ENCODE data around the gene EYS. TPM values are rescaled to one million over a fixed set of nuclear protein-coding genes. Genes with fewer than 3 reads are reported as not detected.

The EYS gene
- total RNA-seq, 6 experiments from 2014 or later = 0.54 to 2.3 (median 0.74) TPM; not detected in 1

DNA sequence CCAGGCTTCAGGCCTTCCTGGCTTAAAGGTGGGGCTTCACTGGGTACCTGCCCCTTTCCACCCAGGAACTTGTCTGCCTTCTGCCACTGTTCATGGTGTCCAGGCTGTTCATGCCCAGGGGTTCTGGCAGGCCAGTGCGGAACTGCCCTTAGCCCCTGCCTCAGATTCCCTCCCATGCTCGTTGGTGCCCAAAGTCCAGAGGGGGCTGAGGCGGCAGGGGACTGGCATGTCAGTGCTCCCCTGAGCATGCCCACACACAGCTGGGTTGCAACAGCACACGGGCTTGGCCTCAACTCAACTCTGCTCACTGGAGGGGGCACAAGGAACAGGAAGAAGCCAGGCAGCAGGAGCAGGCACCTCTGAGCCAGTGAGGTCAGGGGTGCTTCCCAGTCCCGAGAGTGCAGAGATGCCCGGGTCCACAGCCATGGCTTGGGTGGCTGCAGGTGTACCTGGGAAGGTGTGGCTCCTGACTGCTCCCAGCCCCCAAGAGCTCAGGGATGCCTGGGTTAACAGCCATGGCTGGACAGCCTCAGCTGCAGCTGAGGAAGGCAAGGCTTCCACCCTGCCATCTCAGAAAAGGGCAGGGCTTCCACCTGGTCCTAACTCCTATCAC lies 845.9 kb downstream of the EYS start:
- DNase-seq (peak in 2 of 3 donors; percentile 13 to 41), ATAC-seq (peak in 1 of 4 donors; percentile 33)
- no peaks in the 10 kb centered on the region for H3K27me3 ChIP-seq
- WGBS (ENCODE audit: insufficient coverage, low coverage, low lambda C conversion rate, missing lambda C conversion rate) = no CpG with 5 or more reads among the region's 6 CpGs
- no peaks in the 10 kb centered on the region for H3K4me1 ChIP-seq
- intact Hi-C loops (cut with DNase I) = no loop called here
- no peak overlapping the region for H3K4me3 ChIP-seq
- H3K9me3 ChIP-seq = no peaks in the 10 kb centered on the region
- H3K36me3 ChIP-seq = no peaks in the 10 kb centered on the region
- H3K27ac ChIP-seq = no peak overlapping the region
- TF ChIP-seq POLR2A (IDR thresholded peaks at IDR 0.05) = no peak
- TF ChIP-seq, protein P1, sequence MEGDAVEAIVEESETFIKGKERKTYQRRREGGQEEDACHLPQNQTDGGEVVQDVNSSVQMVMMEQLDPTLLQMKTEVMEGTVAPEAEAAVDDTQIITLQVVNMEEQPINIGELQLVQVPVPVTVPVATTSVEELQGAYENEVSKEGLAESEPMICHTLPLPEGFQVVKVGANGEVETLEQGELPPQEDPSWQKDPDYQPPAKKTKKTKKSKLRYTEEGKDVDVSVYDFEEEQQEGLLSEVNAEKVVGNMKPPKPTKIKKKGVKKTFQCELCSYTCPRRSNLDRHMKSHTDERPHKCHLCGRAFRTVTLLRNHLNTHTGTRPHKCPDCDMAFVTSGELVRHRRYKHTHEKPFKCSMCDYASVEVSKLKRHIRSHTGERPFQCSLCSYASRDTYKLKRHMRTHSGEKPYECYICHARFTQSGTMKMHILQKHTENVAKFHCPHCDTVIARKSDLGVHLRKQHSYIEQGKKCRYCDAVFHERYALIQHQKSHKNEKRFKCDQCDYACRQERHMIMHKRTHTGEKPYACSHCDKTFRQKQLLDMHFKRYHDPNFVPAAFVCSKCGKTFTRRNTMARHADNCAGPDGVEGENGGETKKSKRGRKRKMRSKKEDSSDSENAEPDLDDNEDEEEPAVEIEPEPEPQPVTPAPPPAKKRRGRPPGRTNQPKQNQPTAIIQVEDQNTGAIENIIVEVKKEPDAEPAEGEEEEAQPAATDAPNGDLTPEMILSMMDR (IDR thresholded peaks at IDR 0.05) = no peak

DNA sequence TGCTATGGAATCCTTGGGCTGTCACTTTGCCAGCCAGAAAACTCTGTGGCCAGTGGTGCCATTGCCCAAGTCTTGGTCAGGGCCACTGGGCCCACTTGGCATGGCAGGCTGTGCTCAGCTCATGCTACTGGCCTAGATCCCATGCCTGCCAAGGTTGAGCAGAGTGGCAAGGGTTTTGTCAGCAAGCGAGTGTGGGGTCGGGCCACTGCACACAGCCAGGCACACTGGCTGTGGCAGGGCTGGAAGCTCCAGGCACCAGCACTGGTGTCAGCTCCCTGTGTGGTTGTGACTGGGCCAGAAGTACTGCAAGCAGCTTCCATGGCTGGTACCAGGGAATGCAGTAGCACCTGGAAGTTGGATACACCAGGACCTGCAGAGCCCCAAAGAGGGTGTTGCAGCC lies 846.8 kb downstream of the EYS start:
- Histone ChIP-seq H3K4me3 (no peak overlapping the region), H3K9me3 (no peaks in the 10 kb centered on the region), H3K27me3 (no peaks in the 10 kb centered on the region), H3K36me3 (no peaks in the 10 kb centered on the region), H3K27ac (no peak overlapping the region), H3K4me1 (no peaks in the 10 kb centered on the region)
- no peak for TF ChIP-seq POLR2A (IDR thresholded peaks at IDR 0.05)
- TF ChIP-seq, protein P1 (IDR thresholded peaks at IDR 0.05) = no peak
- 77% methylated on average over 2 of the region's 2 CpGs for WGBS (ENCODE audit: insufficient coverage, low coverage, low lambda C conversion rate, missing lambda C conversion rate)
- intact Hi-C loops (cut with DNase I) = no loop called here
- peak in 1 of 3 donors; percentile 13 for DNase-seq
- no peak for ATAC-seq

DNA sequence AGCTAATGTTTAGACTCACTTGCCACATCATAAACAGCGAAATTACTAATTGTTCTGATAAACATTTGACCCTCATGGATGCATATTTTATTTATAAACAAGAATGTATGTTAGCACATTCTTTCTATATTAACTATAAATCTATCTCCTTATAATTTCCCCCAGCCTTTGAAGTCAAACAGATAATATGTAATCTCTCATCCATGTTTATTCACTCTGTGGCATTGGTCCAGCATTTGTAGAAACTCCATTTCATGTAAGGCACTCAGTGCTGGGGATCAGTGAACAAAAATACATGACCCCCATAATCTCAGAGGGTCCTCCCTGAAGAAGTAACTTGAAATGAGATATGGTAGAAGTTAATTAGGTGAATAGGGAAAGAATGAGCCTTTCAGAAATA lies 856.9 kb downstream of the EYS start:
- DNase-seq (no peak), ATAC-seq (no peak)
- Histone ChIP-seq H3K4me1 (no peaks in the 10 kb centered on the region), H3K27ac (no peak overlapping the region), H3K4me3 (no peak overlapping the region), H3K9me3 (no peaks in the 10 kb centered on the region), H3K36me3 (no peaks in the 10 kb centered on the region), H3K27me3 (no peaks in the 10 kb centered on the region)
- TF ChIP-seq, protein P1 (IDR thresholded peaks at IDR 0.05) = no peak
- TF ChIP-seq POLR2A (IDR thresholded peaks at IDR 0.05) = no peak
- intact Hi-C loops (cut with DNase I) = no loop called here
- WGBS (ENCODE audit: insufficient coverage, low coverage, low lambda C conversion rate, missing lambda C conversion rate) = 23% methylated on average over 1 of the region's 1 CpG

DNA sequence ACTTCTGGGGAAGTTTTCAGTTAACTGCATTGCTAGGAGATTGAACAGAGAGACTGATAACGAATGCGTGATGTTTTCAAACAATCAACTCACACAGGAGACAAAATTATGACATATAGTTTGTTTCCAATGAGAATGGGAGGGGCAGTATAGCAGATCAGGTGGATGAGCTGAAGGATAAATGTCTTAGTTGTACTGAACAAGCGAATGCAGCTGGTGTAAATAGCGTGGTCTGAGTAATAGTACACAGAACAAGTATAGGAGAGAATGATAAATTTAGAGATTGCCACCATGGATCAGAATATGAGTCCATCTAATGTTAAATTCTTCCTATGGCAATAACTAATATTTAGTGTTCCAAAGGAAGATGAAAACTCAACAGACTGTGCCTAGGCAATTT lies 858.6 kb downstream of the EYS start:
- Histone ChIP-seq H3K27ac (no peak overlapping the region), H3K4me1 (no peaks in the 10 kb centered on the region), H3K9me3 (no peaks in the 10 kb centered on the region), H3K36me3 (no peaks in the 10 kb centered on the region), H3K27me3 (no peaks in the 10 kb centered on the region), H3K4me3 (no peak overlapping the region)
- no peak for DNase-seq
- ATAC-seq = no peak
- 43% methylated on average over 4 of the region's 4 CpGs for whole genome bisulfite sequencing (ENCODE audit: insufficient coverage, low coverage, low lambda C conversion rate, missing lambda C conversion rate)
- TF ChIP-seq, protein P1 (IDR thresholded peaks at IDR 0.05) = no peak
- no peak for TF ChIP-seq POLR2A (IDR thresholded peaks at IDR 0.05)
- intact Hi-C loops (cut with DNase I) = no loop called here
